ENCODE measurements around the gene KATNB1.
"Not testable (repeated sequence)": the region's sequence is repeated elsewhere in the genome, so short reads cannot be mapped to it uniquely, and the experiment has no call there.

The KATNB1 gene

DNA sequence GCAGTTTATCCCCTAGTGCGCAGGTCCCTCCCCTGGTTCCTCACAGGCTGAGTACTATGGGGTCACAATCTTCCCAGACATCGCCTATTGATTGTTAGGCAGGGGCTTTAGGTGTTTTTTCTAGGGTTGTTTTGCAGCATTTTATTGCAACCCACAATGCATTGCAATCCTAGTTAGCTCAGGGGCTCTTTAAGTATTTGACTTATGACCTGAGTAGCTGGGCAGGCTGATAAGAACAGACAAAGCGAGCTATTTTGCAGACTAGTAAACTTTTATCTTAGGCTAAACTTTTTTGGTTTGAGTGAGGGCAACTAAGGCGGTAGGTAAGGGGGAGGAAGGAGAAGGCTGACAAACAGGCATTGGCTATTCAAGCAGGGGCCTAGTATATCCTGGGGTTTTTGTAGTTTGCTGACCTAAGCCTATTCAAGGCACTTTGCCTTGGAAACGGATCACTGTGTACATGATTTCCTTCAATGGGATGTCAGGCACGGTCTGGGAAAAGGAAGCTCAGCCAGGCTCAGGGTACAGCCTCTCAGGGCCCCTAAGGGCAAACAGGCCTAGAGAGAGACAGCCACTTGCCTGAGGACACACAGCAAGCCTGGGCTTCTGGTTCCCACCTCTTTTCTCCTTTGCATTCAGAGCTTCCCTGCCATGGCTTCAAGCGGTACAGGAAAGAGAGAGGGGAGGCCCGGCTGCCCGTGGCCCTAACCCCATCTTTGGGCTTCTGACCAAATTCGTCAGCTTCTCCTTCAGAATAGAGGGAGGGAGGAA is 34.6 kb upstream of the KATNB1 start:
- no peak for DNase-seq (ENCODE audit: low spot score)

DNA sequence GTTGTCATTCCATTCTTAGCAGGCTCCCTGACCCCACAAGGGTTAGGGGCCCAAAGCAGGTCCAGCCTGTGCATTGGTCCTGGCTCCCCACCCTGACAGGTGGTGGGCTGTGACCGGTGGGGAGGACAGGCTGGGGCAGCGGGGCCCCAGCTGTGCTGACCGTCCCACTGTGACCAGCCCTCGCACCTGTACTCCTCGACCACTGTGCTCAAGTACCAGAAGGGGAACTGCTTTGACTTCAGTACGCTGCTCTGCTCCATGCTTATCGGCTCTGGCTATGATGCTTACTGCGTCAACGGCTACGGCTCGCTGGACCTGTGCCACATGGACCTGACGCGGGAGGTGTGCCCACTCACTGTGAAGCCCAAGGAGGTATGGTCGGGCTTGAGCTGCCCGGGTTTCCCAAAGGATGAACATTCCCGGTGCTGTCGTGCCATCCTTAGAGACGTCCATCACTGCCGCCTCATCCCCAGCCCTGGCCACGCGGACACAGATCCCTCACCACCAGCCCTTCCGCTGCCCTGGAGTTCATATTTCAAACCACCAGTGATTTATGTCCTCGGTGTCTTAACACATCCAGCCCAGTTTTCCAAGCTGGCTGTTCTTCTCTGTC is 33.7 kb upstream of the KATNB1 start:
- DNase-seq (ENCODE audit: low spot score) = no peak

DNA sequence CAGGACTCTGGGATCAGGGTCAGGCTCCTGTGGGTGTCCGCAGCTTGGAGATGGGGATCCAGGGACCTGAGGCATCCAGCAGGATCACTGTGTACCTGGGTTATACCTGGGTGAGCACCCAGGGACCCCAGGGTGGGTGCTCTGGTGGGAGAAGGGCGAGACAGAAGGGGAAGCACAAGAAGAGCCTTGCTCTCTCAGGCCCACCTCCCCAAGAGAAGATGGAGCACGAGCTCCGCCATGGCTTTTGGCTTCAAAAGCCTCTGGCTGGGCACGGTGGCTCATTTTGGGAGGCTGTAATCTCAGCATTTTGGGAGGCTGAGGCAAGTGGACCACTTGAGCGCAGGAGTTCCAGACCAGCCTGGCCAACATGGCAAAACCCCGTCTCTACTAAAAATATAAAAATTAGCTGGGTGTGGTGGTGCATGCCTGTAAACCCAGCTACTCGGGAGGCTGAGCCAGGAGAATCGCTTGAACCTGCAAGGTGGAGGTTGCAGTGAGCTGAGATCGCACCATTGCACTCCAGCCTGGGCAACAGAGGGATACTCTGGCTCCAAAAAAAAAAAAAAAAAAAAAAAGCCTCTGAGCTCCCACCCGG is 32.1 kb upstream of the KATNB1 start:
- no peak for DNase-seq (ENCODE audit: low spot score)

DNA sequence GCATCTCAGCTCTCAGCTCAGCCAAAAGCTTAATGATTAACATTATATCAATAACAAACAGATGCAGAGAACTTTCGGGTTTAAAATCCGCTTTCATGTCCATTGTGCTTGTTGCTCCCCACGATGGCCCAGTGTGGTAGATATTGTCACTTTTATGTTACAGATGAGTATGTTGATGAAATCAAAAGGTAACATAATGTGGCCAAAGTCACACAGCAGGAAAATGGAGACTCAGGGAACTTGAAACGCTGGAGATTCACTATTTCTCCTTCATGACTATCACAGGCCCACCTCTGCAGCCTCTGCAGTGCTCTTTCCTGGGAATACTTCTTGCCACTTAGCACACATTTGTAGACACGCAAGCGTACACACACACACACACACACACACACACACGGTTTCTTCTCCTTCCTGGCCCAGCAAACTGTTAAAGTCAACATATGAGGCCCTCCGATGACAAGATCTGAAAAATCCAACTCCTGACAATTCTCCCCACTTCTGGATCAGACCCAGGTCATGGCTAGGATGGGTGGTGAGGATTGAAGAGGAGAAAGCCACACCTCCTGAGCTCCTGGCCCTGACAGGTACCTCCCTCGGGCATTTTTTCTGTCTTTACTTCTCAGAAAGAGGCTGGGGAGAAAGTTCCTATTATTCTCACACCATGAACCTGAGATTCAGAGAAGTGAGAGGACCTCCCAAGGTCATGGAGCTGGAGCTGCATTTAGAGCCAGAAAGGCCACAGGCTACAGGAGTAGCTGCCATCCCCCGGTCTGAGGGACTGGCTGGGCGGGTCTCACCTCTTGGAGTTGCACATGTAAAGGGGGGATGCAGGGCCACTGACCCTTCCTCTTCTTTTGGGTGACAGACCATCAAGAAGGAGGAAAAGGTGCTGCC is 31.3 kb upstream of the KATNB1 start:
- DNase-seq (ENCODE audit: low spot score) = no peak

DNA sequence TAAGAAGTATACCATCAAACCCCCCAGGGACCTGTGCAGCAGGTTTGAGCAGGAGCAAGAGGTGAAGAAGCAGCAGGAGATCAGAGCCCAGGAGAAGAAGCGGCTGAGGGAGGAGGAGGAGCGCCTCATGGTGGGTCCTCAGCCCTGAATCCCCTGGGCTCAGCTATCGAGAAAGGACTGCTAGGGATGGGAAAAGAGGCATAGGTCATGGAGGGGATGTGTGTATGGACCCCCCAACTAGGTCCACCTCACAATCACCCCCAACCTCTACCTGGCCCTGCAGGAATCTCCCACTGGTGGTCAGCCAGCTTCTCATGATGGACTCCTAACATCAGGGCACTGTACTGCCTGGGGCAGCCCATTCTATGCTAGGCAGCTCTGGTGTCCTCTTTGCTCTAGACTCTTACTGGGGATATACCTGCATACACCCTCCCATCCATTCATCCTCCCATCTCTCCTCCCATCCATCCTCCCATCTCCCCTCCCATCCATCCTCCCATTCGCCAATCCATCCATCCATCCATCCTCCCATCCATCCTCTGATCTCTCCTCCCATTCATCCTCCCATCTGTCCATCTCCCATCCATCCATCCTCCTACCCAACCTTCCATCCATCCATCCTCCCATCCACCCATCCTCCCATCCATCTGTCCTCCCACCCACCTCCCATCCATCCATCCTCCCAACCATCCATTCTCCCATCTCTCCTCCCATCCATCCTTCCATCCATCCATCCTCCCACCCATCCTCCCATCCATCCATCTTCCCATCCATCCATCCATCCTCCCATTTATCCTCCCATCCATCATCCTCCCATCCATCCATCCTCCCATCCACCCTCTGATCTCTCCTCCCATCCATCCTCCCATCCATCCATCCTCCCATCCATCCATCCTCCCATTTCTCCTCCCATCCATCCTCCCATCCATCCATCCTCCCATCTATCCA is 30.4 kb upstream of the KATNB1 start:
- no peak for DNase-seq (ENCODE audit: low spot score)

DNA sequence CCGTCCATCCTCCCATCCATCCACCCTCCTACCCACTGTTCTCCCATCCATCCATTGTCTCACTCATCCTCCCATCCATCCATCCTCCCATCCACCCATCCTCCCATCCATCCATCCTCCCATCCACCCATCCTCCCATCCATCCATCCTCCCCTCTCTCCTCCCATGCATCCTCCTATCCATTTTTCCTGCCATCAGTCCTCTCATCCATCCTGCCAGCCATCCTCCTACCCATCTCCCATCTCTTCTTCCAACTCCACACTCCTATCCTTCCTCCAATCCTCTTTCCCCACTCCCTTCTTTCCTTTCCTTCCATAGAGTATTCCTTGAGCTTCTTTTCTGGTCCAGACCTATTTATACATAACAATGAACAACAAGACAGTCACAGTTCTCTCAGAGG is 28.9 kb upstream of the KATNB1 start:
- no peak for DNase-seq (ENCODE audit: low spot score)

DNA sequence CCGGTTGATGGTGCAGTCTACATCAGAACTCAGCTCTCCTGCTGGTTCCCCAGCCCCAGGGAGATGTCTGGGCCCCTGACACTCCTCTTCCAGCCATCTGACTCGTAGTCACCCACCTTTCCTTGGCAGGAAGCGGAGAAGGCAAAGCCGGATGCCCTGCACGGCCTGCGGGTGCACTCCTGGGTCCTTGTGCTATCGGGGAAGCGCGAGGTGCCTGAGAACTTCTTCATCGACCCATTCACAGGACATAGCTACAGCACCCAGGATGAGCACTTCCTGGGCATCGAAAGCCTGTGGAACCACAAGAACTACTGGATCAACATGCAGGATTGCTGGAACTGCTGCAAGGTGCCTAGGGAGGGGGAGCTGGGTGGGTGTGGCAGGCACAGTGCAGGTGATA is 28.2 kb upstream of the KATNB1 start:
- DNase-seq (ENCODE audit: low spot score) = no peak

DNA sequence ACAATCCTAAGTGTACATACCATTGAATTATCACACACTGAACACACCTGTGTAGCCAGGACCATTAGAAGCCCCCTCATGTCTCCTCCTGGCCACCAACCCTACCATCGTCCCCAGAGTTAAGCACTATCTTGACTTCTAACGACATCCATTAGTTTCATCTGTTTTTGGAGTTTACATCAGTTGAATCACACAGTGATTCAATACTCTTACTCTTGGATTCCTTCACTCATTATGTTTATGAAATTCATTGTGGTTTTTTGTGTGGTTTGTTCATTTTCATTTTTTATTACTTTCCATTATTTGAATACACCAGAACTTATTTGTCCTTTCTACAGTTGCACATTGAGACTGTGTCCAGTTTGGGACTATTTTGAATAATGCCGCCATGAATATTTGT is 27.4 kb upstream of the KATNB1 start:
- DNase-seq (ENCODE audit: low spot score) = no peak

DNA sequence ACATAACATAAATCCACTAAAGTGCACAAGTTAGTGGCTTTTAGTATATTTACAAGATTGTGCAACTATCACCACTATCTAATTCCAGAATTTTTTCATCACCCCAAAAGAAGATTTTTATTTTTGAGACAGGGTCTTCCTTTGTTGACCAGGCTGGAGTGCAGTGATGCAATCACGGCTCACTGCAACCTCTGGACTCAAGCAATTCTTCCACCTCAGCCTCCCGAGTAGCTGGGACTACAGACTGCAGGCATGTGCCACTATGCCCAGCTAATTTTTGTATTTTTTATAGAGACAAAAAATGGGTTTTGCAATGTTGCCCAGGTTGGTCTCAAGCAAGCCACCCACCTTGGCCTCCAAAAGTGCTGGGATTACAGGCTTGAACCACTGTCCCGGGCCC is 25.9 kb upstream of the KATNB1 start:
- DNase-seq (ENCODE audit: low spot score) = no peak

DNA sequence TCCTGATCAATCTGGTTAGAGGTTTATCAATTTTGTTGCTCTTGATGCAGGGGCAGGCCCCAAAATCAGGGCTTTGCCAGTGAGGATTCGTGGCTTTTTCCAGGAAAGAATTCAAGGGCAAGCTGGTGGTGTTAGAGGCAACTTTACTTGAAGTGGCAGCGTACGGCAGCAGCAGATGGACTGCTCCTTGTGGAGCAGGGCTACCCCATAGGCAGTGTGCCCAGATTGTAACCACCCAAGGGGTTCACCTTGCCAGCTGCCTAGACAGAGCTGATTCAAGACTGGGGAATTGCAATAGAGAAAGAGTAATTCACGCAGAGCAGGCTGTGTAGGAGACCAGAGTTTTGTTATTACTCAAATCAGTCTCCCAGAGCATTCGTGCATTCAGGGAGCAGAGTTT is 24.2 kb upstream of the KATNB1 start:
- DNase-seq (ENCODE audit: low spot score) = no peak

DNA sequence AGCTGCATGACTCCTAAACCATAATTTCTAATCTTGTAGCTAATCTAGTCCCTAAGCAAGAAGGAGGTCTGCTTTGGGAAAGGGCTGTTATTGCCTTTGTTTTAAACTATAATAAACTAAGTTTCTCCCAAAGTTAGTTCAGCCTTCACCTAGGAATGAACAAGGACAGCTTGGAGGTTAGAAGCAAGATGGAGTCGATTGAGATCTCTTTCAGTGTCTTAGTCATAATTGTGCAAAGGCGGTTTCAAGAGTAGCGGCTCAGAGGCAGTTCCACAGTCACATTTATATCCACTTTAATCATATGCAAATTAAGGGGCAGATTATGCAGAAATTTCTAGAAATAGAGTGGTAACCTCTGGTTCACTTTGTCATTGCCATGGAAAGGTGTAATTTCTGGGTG is 23.6 kb upstream of the KATNB1 start:
- DNase-seq (ENCODE audit: low spot score) = no peak

DNA sequence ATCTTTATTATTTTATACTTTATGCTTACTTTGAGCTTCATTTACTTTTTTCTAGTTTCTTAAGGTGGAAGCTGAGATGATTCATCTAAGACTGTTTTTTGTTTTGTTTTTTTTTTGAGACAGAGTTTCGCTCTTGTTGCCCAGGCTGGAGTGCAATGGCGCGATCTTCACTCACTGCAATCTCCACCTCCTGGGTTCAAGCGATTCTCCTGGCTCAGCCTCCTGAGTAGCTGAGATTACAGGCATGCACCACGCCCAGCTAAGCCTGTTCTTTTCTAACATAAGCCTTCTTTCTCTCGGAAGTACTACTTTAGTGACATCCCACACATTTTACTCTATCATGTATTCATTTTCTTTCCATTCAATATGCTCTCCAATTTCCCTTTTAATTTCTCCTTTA is 23.0 kb upstream of the KATNB1 start:
- DNase-seq (ENCODE audit: low spot score) = not testable (repeated sequence)

DNA sequence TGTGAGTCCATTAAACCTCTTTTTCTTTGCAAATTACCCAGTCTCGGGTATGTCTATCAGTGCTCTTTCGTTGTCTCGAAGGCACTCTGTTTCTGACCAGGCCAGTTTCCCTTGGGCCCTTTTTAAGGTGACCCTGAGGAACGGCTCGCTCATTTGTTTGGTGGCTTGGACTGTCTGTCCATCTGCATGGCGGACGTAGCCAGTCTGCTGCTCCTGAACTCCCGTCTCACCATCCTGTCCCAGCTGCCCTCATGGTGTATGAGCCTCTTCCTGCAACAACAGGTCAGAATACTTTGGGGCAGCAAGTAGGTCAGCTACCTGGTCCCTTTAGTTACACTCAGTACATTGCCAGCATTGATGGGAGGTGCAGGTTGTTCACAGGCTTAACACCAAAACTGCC is 22.0 kb upstream of the KATNB1 start:
- no peak for DNase-seq (ENCODE audit: low spot score)

DNA sequence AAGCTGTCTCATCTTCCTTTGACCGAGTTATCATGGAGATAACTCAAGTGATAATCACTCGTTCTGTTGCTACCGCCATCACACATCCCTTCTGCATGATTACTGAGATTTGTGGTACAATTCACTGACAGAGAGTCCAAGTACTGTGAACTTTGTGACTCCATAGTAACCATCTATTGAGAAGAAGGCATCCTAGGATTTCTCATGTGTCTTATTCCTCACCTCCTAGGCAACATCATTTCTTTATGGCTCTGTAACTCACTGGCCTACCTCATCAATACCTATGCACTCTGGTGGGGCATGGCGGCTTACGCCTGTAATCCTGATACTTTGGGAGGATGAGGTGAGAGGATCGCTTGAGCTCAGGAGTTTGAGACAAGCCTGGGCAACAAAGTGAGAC is 21.5 kb upstream of the KATNB1 start:
- DNase-seq (ENCODE audit: low spot score) = no peak

DNA sequence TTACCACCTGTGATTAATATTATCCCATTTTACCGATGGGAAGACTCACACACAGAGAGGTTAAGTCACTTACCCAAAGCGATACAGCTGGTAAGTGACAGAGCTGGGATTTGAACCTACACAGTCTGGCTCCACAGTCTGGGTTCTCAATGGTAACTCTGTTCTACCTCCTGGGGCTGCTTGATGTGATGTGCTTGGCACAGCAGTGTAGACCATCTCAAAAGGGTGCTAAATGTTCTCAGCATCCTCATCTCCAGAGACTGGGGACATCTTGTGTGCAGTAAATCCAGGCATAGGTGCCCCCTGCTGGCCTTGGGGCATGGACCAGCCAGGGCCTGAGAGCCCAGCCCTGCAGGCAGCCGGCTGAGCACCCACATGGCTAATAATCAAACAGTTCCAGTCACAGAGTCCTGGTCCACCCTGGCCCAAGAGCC is 15.4 kb upstream of the KATNB1 start:
- no peak for DNase-seq (ENCODE audit: low spot score)

DNA sequence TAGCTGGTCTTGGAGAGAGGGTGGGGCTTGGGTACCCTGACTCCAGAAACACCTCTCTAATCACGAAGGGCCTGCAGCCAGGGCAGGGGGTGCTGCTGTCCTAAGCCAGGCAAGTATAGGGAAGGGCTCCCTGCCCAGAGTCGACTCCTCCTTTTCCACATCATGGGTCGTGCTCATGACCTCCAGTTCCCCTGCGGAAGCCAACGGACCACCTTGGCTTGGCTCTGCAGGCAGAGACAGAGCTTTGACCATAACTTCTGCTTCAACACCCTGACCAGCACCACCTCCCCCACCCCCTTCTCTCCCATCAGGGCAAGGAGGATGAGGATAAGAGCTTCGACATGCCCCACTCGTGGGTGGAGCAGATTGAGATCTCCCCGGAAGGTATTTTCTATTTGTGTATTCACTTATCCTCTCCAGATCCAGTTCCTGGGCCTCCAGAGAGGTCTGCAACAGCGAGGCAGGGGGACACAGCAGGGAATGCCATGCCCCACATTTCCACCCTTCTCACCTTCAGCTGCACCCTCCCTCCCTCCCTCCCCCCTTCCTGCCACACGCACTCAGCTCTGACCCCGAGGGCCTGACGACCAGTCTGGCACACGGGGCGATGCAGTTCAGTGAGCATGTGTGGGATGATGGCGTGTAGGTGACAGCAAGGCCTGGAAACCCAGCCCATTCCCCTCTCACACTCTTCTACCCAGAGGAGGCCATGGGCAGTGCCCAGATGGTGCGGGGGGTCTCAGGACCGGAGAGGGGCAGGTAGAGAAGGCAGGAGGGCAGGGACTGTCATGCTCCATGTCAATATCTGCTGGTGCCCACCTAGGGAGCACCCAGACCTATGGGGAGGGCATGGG is 14.0 kb upstream of the KATNB1 start:
- DNase-seq (ENCODE audit: low spot score) = no peak

DNA sequence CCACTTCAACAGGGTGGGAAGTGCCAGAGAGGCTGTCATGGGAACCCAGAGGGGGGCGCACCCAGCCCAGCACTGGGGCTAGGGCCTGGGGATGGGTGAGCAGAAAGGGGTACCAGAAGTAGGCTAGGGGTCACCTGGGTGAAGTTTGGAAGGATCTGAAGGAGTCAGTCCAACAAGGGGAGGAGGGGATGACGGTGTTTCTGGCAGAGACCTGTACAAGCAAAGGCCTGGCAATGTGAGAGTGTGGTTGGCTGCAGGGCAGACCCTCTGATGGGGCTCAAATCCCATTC is 13.4 kb upstream of the KATNB1 start:
- DNase-seq (ENCODE audit: low spot score) = no peak

DNA sequence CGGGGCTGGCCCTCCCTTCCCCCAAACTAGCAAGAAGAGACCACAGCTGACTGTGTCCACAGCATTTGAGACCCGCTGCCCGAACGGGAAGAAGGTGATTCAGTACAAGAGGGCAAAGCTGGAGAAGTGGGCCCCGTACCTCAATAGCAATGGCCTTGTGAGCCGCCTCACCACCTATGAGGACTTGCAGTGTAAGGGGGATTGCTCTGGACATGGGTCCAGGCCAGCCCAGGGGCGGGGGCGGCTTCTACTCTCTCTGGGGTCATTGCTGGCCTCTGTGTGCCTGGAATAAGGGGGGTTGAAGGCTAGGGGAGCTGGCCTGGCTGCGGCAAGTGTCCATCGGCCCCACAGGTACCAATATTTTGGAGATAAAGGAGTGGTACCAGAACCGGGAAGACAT is 12.9 kb upstream of the KATNB1 start:
- DNase-seq (ENCODE audit: low spot score) = no peak

DNA sequence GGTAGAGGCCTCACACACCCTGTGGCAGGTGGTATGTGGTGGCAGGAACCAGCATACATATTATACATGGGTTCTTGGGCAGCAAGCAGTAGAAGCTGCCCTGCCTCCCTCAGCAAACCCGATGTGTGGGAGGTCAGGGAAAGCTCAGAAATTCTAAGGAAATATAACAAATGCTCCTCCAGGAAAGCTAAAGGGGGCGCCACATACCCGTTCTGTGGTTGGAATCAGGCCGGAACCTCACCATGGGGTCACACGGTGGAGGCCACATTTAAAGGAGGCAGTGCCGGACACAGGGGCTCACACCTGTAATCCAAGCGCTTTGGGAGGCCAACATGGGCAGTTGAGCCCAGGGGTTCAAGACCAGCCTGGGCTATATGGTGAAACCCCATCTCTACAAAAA is 12.4 kb upstream of the KATNB1 start:
- no peak for DNase-seq (ENCODE audit: low spot score)

DNA sequence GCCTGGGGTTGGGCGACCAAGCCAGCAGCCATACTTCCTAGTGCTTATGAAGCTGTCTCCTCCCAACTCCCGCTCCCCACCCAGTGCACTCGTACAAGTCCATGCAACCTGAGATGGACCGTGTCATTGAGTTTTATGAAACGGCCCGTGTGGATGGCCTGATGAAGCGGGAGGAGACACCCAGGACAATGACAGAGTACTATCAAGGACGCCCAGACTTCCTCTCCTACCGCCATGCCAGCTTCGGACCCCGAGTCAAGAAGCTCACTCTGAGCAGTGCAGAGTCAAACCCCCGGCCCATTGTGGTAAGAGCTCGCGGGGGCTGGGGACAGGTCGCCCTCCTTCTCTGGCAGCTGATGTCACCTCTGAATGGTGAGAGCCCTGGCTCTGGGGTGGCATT is 11.0 kb upstream of the KATNB1 start:
- DNase-seq (ENCODE audit: low spot score) = no peak

DNA sequence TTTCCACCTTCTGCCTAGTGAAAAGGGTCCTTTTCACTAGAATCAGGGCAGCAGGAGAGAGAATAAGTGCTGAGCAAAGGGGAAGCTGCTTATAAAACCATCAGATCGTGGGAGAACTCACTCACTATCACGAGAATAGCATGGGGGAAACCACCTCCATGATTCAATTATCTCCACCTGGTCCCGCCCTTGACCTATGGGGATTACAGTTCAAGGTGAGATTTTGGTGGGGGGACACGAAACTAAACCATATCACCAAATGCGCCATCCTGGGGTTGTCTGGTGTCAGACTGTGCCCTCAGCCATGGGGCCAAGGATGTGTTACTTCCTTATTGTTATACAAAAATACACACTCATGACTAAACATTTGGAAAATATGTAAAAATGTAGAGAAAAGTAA is 10.4 kb upstream of the KATNB1 start:
- DNase-seq (ENCODE audit: low spot score) = no peak

Data from germinal center (tissue), 1 donor.